HG02943 (cell line): ENCODE results near the gene DNAH14.

ENCODE experiments used
- ATAC-seq: cut with Tn5 transposase; IDR thresholded peaks from one replicate; pipeline ENCODE4 v1.9.1; 2021; ENCODE audit warnings: mild to moderate bottlenecking, low read depth, moderate library complexity; ENCODE audit not compliant: unreplicated experiment

The DNAH14 gene

DNA sequence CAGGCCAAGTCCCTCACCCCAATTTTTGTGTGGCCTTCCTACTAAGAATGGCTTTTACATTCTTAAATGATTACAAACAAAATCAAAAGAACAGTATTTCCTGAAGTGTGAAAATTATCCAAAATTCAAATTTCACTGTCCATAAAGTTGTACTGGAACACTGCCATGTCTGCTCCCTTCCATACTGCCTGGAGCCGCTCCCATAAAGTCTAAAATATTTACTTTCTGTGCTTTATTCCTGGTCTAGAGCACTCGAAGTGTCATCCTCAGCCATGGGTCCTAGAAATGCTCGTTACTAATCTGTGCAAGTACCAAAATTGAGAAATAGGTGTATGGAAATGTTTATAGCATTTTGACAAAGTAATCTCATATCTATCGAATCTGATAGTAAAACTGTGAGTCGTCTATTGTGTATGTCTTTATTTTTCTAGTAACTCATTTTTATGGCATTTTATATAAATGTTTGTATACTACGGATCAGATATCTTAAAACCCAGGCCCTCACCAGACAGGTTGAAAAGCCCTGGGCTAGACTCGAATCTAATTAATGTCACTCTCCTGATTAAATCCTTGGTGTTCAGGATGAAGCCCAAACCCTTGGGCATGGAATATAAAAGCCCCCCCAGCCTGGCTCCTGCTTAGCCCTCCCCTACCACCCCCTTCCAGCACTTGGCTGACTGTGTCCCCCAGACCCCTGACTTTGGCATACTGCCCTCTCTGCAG is 493.5 kb downstream of the DNAH14 start:
- no peak for ATAC-seq

- no peak for ATAC-seq
Observed at GRCh38 chr1:225423518-225423855, 494.0 kb downstream of the DNAH14 start.

DNA sequence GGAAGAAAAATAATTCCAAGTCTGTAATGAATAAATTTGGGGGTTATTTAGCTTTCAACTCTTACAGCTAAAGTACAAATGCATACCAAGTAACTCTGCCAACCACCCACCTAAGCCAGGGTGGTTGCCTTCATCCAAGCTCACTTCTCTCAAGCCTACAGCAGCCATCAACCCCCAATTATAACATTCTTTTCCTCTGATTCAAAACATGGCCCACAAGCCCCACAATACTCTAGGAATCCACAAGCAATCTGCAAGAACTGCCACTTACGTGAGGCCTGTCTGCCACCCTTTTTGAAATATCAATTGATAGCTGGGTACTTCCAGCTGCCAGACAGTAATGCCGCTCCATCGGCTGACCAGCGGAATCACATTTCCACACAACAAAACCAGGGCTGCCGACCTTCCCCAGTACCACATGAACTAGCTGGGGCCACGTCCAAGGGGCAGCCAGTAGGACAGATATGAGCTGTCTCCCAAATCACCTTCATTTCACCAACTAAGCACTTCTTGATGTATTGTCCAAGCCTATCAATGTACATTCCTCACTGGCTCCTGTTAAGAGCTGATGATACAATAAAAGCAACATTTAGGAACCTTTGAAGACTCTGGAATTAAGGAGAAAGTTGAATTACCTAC is 495.2 kb downstream of the DNAH14 start:
- no peak for ATAC-seq

- ATAC-seq: no peak
Observed at GRCh38 chr1:225425201-225425786, 495.8 kb downstream of the DNAH14 start.

DNA sequence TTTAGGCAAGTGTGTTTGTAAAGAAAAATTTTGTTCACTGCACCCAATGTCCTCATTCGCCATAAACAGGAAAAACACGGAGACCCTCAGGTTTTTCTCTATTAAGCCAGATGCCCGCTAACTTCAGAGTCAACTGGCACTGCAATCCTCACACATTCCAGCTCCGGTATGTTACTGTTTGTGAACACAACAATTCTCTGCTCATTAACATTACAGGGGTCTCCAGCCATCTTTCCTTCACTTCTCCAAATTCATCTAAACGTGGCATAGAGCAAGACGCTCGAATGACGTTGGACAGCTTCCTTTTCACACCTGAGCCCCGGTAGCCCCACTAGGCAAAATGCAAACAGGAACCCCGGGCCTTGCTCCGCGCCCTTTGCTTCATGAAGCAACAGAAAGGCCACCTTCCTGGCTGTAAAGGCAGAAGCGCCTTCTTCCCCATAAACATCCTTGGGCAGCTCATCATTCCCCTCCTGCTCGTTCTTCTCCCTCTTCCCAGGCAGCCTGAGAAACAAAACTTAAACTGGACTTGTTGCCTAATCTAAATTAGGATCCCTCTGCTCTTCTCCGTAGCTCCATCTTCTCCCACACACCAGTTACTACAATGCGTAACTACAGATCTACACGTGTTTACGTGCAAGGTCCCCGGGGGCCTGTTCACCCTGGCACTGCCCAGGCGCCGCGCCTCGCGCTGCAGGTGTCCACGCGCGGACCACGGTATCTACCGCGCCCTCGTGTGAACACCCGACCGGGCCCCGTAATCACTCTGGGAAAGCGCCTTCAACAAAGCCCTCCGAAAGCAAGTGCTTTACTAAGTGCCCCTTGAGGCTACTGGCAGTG is 497.1 kb downstream of the DNAH14 start:
- no peak for ATAC-seq

GRCh38 chr1:225427235-225428067 is 498.0 kb downstream of the DNAH14 start, which contains the start of gene LBR:
Gene LBR (minus strand): TSS chr1:225428038. CDS start chr1:225424075, 3,963 bp downstream.
- peak; percentile 26 for ATAC-seq

DNA sequence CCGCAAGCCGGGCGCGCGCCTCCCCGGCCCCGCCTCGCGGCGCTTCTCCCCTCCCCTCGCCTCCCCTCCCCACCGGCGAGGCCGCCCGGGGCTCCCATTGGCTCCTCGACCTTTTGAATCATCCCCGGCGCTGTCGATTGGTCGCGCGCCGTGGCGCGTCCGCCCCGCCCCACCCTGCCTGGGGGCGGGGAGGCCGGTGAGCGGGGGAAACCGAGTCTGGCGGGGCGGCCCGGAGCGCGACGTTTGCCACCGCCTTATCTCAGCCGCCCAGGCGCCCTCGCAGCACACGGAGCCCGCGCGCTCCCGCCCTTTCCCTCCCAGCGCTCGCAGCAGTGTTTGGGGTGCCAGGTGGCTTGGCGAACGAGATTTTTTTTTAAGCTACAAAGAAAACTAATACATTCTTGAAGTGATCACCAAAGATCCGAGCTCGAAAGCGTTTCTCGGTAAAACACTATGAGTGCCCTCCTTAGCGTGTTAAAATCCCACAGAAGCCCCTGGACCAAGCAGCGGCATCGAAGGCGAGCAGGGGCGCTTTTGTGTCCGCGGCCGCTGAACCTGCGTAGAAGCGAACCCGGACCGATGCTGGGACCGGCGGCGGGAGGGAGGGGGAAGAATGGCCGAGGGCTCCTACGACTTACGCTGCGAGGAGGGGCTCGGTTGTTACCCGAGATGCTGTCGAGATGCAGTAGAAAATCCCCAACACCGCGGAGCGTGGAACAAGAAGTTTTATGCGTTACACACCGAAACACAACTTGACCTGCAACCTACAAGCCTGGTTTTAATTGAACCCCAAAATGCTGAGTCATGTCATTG is 498.8 kb downstream of the DNAH14 start:
- peak; percentile 90 for ATAC-seq

GRCh38 chr1:225428881-225429455 is 499.5 kb downstream of the DNAH14 start:
- ATAC-seq: peak; percentile 0

DNA sequence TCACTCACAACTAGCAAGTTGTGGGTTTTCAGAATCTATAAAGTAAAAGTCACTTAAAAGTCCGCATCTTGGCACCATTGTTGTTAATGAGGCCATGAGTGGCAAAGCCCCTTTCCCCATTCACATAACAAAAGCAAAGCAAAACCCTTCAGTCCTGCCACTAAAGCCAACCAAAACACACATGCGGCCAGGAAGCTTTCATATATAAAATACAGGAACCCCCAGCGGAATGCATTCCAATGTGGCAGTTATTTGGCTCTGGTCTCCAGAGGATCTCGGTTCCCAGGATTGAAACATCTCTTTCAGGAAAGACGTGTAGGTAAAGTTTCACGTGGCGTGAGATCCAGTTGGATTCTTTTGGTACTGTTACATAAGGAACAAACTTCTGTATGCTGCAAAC is 500.8 kb downstream of the DNAH14 start:
- ATAC-seq: no peak

DNA sequence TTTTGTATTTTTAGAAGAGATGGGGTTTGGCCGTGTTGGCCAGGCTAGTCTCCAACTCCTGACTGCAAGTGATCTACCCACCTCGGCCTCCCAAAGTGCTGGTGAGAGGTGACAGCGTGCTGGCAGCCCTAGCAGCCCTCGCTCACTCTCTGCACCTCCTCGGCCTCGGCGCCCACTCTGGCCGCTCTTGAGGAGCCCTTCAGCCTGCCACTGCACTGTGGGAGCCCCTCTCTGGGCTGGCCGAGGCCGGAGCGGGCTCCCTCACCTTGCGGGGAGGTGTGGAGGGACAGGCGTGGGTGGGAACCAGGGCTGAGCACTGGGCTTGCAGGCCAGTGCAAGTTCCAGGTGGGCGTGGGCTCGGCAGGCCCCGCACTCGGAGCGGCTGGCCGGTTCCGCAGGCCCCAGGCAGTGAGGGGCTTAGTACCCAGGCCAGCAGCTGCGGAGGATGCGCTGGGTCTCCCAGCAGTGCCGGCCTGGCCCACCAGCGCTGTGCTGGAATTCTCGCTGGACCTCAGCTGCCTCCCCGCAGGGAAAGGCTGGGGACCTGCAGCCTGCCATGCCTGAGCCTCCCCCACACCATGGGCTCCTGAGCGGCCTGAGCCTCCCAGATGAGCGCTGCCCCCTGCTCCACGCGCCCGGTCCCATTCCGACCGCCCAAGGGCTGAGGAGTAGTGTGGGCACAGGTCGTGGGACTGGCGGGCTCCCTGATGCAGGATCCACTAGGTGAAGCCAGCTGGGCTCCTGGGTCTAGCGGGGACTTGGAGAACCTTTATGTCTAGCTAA is 501.8 kb downstream of the DNAH14 start:
- ATAC-seq: no peak

GRCh38 chr1:225434046-225434445 is 504.6 kb downstream of the DNAH14 start:
- ATAC-seq: no peak

- ATAC-seq: no peak
Observed at GRCh38 chr1:225435076-225435475, 505.6 kb downstream of the DNAH14 start.

DNA sequence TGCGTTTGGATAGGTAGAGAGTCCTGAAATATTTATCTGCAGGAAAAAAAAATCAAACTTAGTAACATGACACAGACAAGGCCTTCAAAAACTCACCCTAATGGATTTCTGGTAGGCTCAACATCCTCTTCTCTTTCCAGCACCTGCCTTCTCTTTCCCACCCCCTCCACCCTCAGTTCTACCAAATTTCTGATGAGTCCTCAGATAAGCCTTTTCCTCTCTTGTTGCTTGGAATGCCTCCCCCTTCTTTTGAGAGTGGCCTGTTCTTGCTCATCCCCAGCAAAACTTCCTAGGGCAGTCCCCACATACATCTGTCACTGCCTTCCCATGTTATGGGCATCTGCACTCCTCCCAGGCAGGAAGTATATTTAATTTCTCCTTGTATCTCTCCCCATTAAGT is 506.0 kb downstream of the DNAH14 start:
- ATAC-seq: peak; percentile 6

DNA sequence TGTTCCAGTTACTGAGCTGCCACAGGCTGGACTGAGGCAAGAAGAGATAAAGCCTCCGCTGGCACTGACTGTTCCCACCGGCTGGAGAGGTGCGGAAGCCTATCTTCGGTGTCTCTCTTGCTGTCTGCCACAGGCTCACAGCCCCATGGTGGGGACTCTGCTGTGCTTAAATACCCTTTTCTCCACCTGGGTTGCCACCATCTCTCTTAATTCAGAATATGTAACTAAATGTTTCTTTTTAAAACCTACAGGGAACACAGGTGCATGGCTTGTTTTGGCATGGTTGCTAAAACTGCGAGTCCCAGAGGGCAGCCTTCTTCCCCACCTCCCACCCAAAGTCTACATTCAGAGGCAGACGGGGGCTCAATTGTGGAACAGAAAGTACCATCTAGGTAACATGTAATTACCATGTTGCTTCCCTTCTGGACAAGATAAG is 506.5 kb downstream of the DNAH14 start:
- peak; percentile 79 for ATAC-seq

- no peak for ATAC-seq
Observed at GRCh38 chr1:225437710-225438437, 508.4 kb downstream of the DNAH14 start.

DNA sequence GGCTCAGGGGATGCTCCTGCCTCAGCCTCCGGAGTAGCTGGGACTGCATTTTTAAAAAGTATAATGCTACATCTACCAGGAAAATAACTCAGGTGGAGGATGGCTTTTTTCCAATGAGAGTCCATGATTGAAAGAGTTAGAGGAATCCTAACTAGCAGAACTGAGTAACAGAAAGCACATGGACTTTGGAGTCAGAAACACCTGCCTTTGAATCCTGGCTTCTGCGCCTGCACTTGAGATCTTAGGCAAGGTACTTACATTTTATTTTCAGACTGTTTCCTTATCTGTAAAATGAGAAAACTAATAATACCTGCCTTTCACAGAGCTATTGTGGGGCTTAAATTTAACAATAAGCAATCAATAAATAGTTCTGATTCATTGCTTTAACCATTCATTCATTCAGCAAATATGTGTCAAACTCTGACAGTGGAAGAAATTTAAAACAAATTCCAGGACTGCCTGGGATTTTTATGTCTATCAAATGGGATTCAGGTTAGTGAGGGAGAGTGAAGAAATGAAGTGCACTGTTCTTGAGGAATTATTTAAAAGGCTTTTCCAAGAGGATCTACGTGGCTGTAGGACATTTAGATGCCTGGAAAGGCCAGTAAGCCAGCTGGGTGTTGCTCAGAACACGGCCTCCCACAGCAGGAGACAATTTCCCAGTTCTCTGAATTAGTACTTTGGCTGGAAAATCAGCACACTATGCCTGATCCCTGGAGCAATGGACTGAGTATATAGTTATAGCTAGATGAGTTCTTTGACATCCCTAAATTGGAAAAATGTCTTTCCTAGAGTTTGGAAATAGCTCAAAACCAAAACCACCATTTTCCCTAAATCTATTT is 511.1 kb downstream of the DNAH14 start:
- no peak for ATAC-seq
